IMR-90 (cell line): ENCODE data around the gene CUTA. TPM values are rescaled to one million over a fixed set of nuclear protein-coding genes. Genes with fewer than 3 reads are reported as not detected.

Experiments
- ATAC-seq: fragments of 200-7000 bp; cut with Tn5 transposase; 2 replicates; pipeline ENCODE4 v1.9.1; 2020; ENCODE audit warnings: low read depth, mild to moderate bottlenecking, moderate library complexity
- BruUV-seq: library from RNA; stranded (reverse); fragments of 400-500 nt; replicated peaks from 2 replicates; lab custom pipeline; 2021; lab: Mats Ljungman, UMichigan
- CTCF ChIA-PET: fragments of 300-600 bp; formaldehyde crosslinking; extraction: SDS; loops from one replicate; lab custom pipeline; 2021; ENCODE audit warnings: antibody characterized with exemption; lab: Yijun Ruan, JAX
- POLR2A ChIA-PET: fragments of 300-600 bp; sonication (Branson Sonifier 250); formaldehyde crosslinking; loops from one replicate; lab custom pipeline; 2022; ENCODE audit warnings: antibody characterized with exemption; ENCODE audit not compliant: unreplicated experiment; lab: Charles Lee
- DNase-seq: peaks from one replicate; pipeline ENCODE4 v3.0.0; 2013
- H2AFZ ChIP-seq: replicated peaks from 2 replicates; pipeline ENCODE3; 2013; ENCODE audit warnings: low read length, mild to moderate bottlenecking; ENCODE audit not compliant: poor library complexity
- H2AK5ac ChIP-seq: 2 replicates; pipeline ENCODE4 v1.6.1; 2013; ENCODE audit warnings: low read depth, low read length, inconsistent platforms
- H2AK9ac ChIP-seq: replicated peaks from 2 replicates; pipeline ENCODE3; 2013; ENCODE audit warnings: mild to moderate bottlenecking, low read depth, low read length, moderate library complexity; ENCODE audit not compliant: poor library complexity
- H2BK120ac ChIP-seq: 2 replicates; pipeline ENCODE4 v1.6.1; 2013; ENCODE audit warnings: low read depth, low read length, inconsistent platforms
- H2BK15ac ChIP-seq: 3 replicates; pipeline ENCODE4 v1.6.1; 2013; ENCODE audit warnings: low read depth, low read length, inconsistent platforms
- H2BK20ac ChIP-seq: 2 replicates; pipeline ENCODE4 v1.6.1; 2013; ENCODE audit warnings: low read depth, mild to moderate bottlenecking, inconsistent platforms, low read length, moderate library complexity
- H2BK5ac ChIP-seq: 2 replicates; pipeline ENCODE4 v1.6.1; 2013; ENCODE audit warnings: mild to moderate bottlenecking, low read depth, low read length, inconsistent platforms; ENCODE audit not compliant: poor library complexity, severe bottlenecking
- H3K14ac ChIP-seq: replicated peaks from 2 replicates; pipeline ENCODE4 v1.6.1; 2013; ENCODE audit warnings: low read depth, low read length, inconsistent platforms
- H3K18ac ChIP-seq: 2 replicates; pipeline ENCODE4 v1.6.1; 2013; ENCODE audit warnings: low read depth, low read length, control low read depth
- H3K23ac ChIP-seq: 2 replicates; pipeline ENCODE4 v1.6.1; 2013; ENCODE audit warnings: low read depth, low read length, inconsistent platforms
- H3K27ac ChIP-seq: 2 replicates; pipeline ENCODE4 v1.5.1; 2013; ENCODE audit warnings: mild to moderate bottlenecking, control low read depth, low read length; ENCODE audit not compliant: insufficient read depth
- H3K27me3 ChIP-seq: 2 replicates; pipeline ENCODE4 v1.6.1; 2013; ENCODE audit warnings: low read length; ENCODE audit not compliant: control insufficient read depth, insufficient read depth
- H3K36me3 ChIP-seq: 2 replicates; pipeline ENCODE4 v1.6.1; 2013; ENCODE audit warnings: low read length, mixed read lengths; ENCODE audit not compliant: control insufficient read depth, insufficient read depth
- H3K4ac ChIP-seq: 2 replicates; pipeline ENCODE4 v1.6.1; 2013; ENCODE audit warnings: low read depth, low read length, inconsistent platforms
- H3K4me1 ChIP-seq: 2 replicates; pipeline ENCODE4 v1.6.1; 2013; ENCODE audit warnings: low read length, mixed read lengths; ENCODE audit not compliant: control insufficient read depth, insufficient read depth
- H3K4me2 ChIP-seq: 2 replicates; pipeline ENCODE4 v1.6.1; 2013; ENCODE audit warnings: low read depth, mild to moderate bottlenecking, control low read depth, low read length, moderate library complexity
- H3K4me3 ChIP-seq: 2 replicates; pipeline ENCODE4 v1.5.1; 2013; ENCODE audit warnings: low read depth, mild to moderate bottlenecking, control low read depth, low read length, moderate library complexity; ENCODE audit not compliant: insufficient read depth
- H3K56ac ChIP-seq: 2 replicates; pipeline ENCODE4 v1.6.1; 2013; ENCODE audit warnings: low read length, inconsistent platforms; ENCODE audit not compliant: insufficient read depth; ENCODE audit errors: extremely low read depth
- H3K79me1 ChIP-seq, 2 experiments: 2 replicates each; pipeline ENCODE4 v1.6.1; 2013; ENCODE audit warnings: low read length in 2 of 2, inconsistent platforms in 1 of 2, low read depth in 1 of 2
- H3K9ac ChIP-seq: 2 replicates; pipeline ENCODE4 v1.6.1; 2013; ENCODE audit warnings: low read depth, low read length, control low read depth
- H3K9me1 ChIP-seq: 2 replicates; pipeline ENCODE4 v1.6.1; 2013; ENCODE audit warnings: low read length, inconsistent platforms; ENCODE audit not compliant: insufficient read depth
- H3K9me3 ChIP-seq: 2 replicates; pipeline ENCODE4 v1.6.1; 2013; ENCODE audit warnings: low read length; ENCODE audit not compliant: control insufficient read depth, insufficient read depth
- H4K20me1 ChIP-seq: 2 replicates; pipeline ENCODE4 v1.6.1; 2013; ENCODE audit warnings: low read length, inconsistent platforms; ENCODE audit not compliant: insufficient read depth
- H4K5ac ChIP-seq: 2 replicates; pipeline ENCODE4 v1.6.1; 2013; ENCODE audit warnings: mild to moderate bottlenecking, low read depth, low read length, control low read depth
- H4K8ac ChIP-seq, 2 experiments: 2 replicates each; pipeline ENCODE4 v1.6.1; 2013; ENCODE audit warnings: low read depth in 2 of 2, low read length in 2 of 2, control low read depth in 1 of 2, inconsistent platforms in 1 of 2
- H4K91ac ChIP-seq: 2 replicates; pipeline ENCODE4 v1.6.1; 2013; ENCODE audit warnings: low read depth, low read length, inconsistent platforms; ENCODE audit not compliant: insufficient read depth
- CEBPB ChIP-seq: IDR thresholded peaks from 2 replicates; pipeline ENCODE4 v1.6.1; 2012; ENCODE audit warnings: low read depth, low read length, improper control_type of control experiment
- CHD1 ChIP-seq: IDR thresholded peaks from 2 replicates; pipeline ENCODE4 v1.6.1; 2012; ENCODE audit warnings: low read depth, low read length, improper control_type of control experiment
- MAFK ChIP-seq: IDR thresholded peaks from 2 replicates; pipeline ENCODE4 v1.6.1; 2012; ENCODE audit warnings: low read depth, low read length, improper control_type of control experiment
- NFE2L2 ChIP-seq: fragments of 150-350 bp; IDR thresholded peaks from 2 replicates; pipeline ENCODE4 v1.6.1; 2016; ENCODE audit warnings: low read depth, mild to moderate bottlenecking, low read length
- WGBS, 2 experiments: methylation state at CpG; one replicate each; pipeline versions ENCODE4 v1.1.5 to v1.1.7; 2013; ENCODE audit warnings: missing lambda C conversion rate in 2 of 2; ENCODE audit not compliant: insufficient read length in 1 of 2; ENCODE audit errors: extremely low coverage in 2 of 2; 5-methylcytosine and 5-hydroxymethylcytosine counted together
- dilution Hi-C: fragments of 300-500 bp; cut with HindIII; formaldehyde crosslinking; loops from one replicate; pipeline ENCODE4 v1.14.3; 2018; ENCODE audit warnings: low sequenced_read_pairs; ENCODE audit not compliant: unreplicated experiment
- in situ Hi-C: fragments of 300-500 bp; cut with MboI; formaldehyde crosslinking; loops from 3 replicates; pipeline ENCODE4 v1.14.3; 2019; ENCODE audit warnings: low sequenced_read_pairs, inconsistent platforms, mixed read lengths
- intact Hi-C: fragments of 100-400 bp; cut with micrococcal nuclease; formaldehyde crosslinking; loops from 2 replicates; pipeline ENCODE4 v1.10.0; 2022
- polyA plus RNA-seq, 3 experiments: library from polyadenylated mRNA; depleted of rRNA; stranded (reverse); fragments of >200 nt; gene quantifications; 2 replicates each; pipeline ENCODE4 v1.2.3, GENCODE V29; 2012; ENCODE audit warnings: low replicate concordance in 1 of 3
- total RNA-seq: library from RNA; depleted of rRNA; stranded (reverse); fragments of >200 nt; gene quantifications from 2 replicates; pipeline ENCODE4 v1.2.3, GENCODE V29; 2012

The CUTA gene
- total and polyA plus RNA-seq, 2 of the 4 experiments (the other 2 are of a cell fraction): 136 to 427 TPM

DNA sequence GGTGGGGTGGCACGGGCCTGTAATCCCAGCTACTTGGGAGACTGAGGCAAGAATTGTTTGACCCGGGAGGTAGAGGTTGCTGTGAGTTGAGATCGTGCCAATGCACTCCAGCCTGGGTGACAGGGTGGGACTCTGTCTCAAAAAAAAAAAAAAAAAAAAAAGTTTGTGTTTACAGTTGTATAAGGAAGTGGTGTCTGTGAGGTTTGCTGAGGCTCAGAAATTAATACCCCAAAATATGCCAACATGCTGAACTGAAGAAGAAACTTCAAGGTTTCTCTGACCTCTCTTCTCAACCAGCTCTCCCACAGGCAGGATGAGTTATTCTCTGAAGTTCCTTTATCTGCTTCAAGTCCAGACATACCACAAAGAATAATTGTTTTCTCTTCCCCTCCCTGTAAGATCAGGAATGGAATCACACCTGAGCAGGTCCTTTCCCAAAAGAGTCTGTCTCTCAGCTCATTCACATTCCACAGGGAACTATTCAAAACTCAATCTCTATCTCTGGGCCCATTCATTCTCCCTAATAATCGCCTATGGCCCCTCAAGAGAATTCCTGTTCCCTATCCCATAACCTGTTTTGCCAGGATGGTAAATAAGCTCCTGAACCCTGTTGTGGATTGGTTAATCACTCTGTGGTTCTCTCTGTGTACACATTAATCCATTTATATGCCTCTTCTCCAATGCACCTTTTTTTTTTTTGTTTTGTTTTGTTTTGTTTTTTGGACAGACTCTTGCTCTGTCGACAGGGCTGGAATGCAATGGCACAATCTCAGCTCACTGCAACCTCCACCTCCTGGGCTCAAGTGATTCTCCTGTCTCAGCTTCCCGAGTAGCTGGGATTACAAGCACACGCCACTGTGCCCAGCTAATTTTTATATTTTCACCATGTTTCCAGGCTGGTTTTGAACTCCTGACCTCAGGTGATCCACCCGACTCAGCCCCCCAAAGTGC is 43.7 kb downstream of the CUTA start:
- no peak overlapping the region for H4K5ac ChIP-seq
- no peak overlapping the region for H2BK5ac ChIP-seq
- no peak overlapping the region for H2BK120ac ChIP-seq
- no peak overlapping the region for H3K14ac ChIP-seq
- H3K36me3 ChIP-seq: no peaks in the 10 kb centered on the region
- H3K9me1 ChIP-seq: no peaks in the 10 kb centered on the region
- H2BK15ac ChIP-seq: no peak overlapping the region
- H3K4me1 ChIP-seq: no peaks in the 10 kb centered on the region
- 79% methylated on average over 2 of the region's 8 CpGs; no CpG with 5 or more reads in 1 of the 2 experiments for WGBS, 2 experiments
- ATAC-seq (no peak; the same call in 1 of the 2 replicates), DNase-seq (no peak)
- H3K23ac ChIP-seq: no peak overlapping the region
- no TSS peak for BruUV-seq
- H4K8ac ChIP-seq: no peak overlapping the region
- no peak overlapping the region for H2AK9ac ChIP-seq
- in situ Hi-C loops: no loop called here
- no peak overlapping the region for H4K91ac ChIP-seq
- no peak overlapping the region for H3K4me3 ChIP-seq
- dilution Hi-C loops: no loop called here
- no peak overlapping the region for H2AFZ ChIP-seq
- no peak overlapping the region for H3K9ac ChIP-seq
- H3K27me3 ChIP-seq: peaks cover 2% of the 10 kb centered on the region; the same call in 1 of the 2 replicates
- no peaks in the 10 kb centered on the region for H3K9me3 ChIP-seq
- H3K4ac ChIP-seq: no peak overlapping the region
- H3K18ac ChIP-seq: no peak overlapping the region
- no peak overlapping the region for H2AK5ac ChIP-seq
- intact Hi-C loops: no loop called here
- no peak overlapping the region for H3K27ac ChIP-seq
- H3K56ac ChIP-seq: no peak overlapping the region
- H3K79me1 ChIP-seq: no peaks in the 10 kb centered on the region
- POLR2A ChIA-PET: interaction anchor here (0.6 kb wide), 1 partner anchor 15 kb away, joined by 3 read pairs; no protein-coding TSS in a partner anchor
- no peak overlapping the region for H2BK20ac ChIP-seq
- no peak overlapping the region for H3K4me2 ChIP-seq
- TF ChIP-seq CHD1: no peak
- TF ChIP-seq MAFK: no peak
- no peak for TF ChIP-seq NFE2L2
- no peak for TF ChIP-seq CEBPB
- H4K20me1 ChIP-seq: no peaks in the 10 kb centered on the region
- CTCF ChIA-PET: interaction anchor here (0.9 to 1.2 kb wide), 2 partner anchors 10 to 75 kb away, joined by 3 read pairs; no protein-coding TSS in a partner anchor
